ENCODE data around the gene CAT.

DNA sequence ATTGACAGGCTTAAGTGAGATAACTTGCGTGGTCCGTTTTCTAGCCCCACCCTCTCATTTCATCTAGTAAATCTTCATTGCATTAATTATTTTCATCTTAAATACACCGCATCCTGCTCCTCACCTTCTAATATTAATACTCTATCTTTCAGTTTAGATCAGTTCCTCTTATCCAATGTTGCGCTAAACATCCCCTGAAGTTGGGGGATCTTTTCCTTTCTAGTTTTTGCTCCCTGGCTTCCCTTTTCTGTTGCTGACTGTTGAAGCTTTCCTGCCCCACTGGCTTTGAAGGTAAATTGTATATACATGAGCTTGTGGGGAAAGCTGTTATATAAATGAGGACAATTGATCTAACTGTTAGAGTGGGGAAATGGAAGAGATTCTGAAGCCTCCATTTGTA lies 7.2 kb downstream of the CAT start:
- no peak for TF ChIP-seq POLR2A (IDR thresholded peaks at IDR 0.05)
- TF ChIP-seq, protein P1, sequence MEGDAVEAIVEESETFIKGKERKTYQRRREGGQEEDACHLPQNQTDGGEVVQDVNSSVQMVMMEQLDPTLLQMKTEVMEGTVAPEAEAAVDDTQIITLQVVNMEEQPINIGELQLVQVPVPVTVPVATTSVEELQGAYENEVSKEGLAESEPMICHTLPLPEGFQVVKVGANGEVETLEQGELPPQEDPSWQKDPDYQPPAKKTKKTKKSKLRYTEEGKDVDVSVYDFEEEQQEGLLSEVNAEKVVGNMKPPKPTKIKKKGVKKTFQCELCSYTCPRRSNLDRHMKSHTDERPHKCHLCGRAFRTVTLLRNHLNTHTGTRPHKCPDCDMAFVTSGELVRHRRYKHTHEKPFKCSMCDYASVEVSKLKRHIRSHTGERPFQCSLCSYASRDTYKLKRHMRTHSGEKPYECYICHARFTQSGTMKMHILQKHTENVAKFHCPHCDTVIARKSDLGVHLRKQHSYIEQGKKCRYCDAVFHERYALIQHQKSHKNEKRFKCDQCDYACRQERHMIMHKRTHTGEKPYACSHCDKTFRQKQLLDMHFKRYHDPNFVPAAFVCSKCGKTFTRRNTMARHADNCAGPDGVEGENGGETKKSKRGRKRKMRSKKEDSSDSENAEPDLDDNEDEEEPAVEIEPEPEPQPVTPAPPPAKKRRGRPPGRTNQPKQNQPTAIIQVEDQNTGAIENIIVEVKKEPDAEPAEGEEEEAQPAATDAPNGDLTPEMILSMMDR (IDR thresholded peaks at IDR 0.05 in 4 of 5, conservative IDR thresholded peaks at IDR 0.05 in 1 of 5) = no peak

Measured in gastrocnemius medialis (tissue), 4 donors.